Type B pancreatic cell (in vitro differentiated cells): ENCODE results near the gene RNF138. TPM values are rescaled to one million over a fixed set of nuclear protein-coding genes. Genes with fewer than 3 reads are reported as not detected.

Source experiments
- DNase-seq: peaks from one replicate; pipeline ENCODE4 v3.0.0; 2021; ENCODE audit warnings: mixed read lengths; ENCODE audit not compliant: unreplicated experiment; ENCODE audit errors: extremely low spot score
- H3K27ac Mint-ChIP-seq: 2 replicates; pipeline ENCODE4 v1.8.0; 2021; ENCODE audit warnings: mild to moderate bottlenecking, mixed read lengths
- H3K27me3 Mint-ChIP-seq: 2 replicates; pipeline ENCODE4 v1.8.0; 2021; ENCODE audit warnings: mixed read lengths
- H3K36me3 Mint-ChIP-seq: 2 replicates; pipeline ENCODE4 v1.8.0; 2021; ENCODE audit warnings: mixed read lengths
- H3K4me1 Mint-ChIP-seq: one replicate; pipeline ENCODE4 v1.8.0; 2021; ENCODE audit warnings: mixed read lengths; ENCODE audit not compliant: unreplicated experiment
- H3K4me3 Mint-ChIP-seq: 2 replicates; pipeline ENCODE4 v1.8.0; 2021; ENCODE audit warnings: mild to moderate bottlenecking, mixed read lengths
- H3K9me3 Mint-ChIP-seq: 2 replicates; pipeline ENCODE4 v1.8.0; 2021; ENCODE audit warnings: mixed read lengths
- CTCF ChIP-seq: fragments of 200-600 bp; sonication (generic); conservative IDR thresholded peaks from 2 replicates; pipeline ENCODE4 v1.5.0; 2021; ENCODE audit warnings: antibody characterized with exemption, mild to moderate bottlenecking
- total RNA-seq: library from RNA; stranded (reverse); gene quantifications from 2 replicates; pipeline ENCODE4 v1.2.1, GENCODE V29; 2021; ENCODE audit warnings: low replicate concordance

The RNF138 gene
- total RNA-seq, 1 donor from 2014 or later = 34.9 TPM

- Mint-ChIP-seq H3K27ac (no peak overlapping the region), H3K36me3 (peaks cover 36% of the 10 kb centered on the region)
- TF ChIP-seq CTCF = no peak
Observed at GRCh38 chr18:32114293-32114942, 22.7 kb downstream of the RNF138 start.

GRCh38 chr18:32122039-32122438, 30.4 kb downstream of the RNF138 start:
- no peaks in the 10 kb centered on the region for H3K4me1 Mint-ChIP-seq
- H3K27me3 Mint-ChIP-seq = no peaks in the 10 kb centered on the region
- H3K4me3 Mint-ChIP-seq = no peak overlapping the region
- TF ChIP-seq CTCF = no peak
- H3K9me3 Mint-ChIP-seq = no peaks in the 10 kb centered on the region
- no peak overlapping the region for H3K27ac Mint-ChIP-seq
- DNase-seq = no peak
- H3K36me3 Mint-ChIP-seq = peaks cover 40% of the 10 kb centered on the region

More at GRCh38 chr18:32114293-32114942, 22.7 kb downstream of the RNF138 start:
- no peak overlapping the region for H3K4me3 Mint-ChIP-seq
- no peaks in the 10 kb centered on the region for H3K9me3 Mint-ChIP-seq
- no peaks in the 10 kb centered on the region for H3K4me1 Mint-ChIP-seq
- H3K27me3 Mint-ChIP-seq = no peaks in the 10 kb centered on the region
- DNase-seq = no peak

GRCh38 chr18:32126538-32126937, 34.9 kb downstream of the RNF138 start:
- no peak overlapping the region for H3K4me3 Mint-ChIP-seq
- H3K27me3 Mint-ChIP-seq = no peaks in the 10 kb centered on the region
- H3K36me3 Mint-ChIP-seq = peaks cover 22% of the 10 kb centered on the region
- H3K9me3 Mint-ChIP-seq = no peaks in the 10 kb centered on the region
- no peak for TF ChIP-seq CTCF
- H3K4me1 Mint-ChIP-seq = no peaks in the 10 kb centered on the region
- H3K27ac Mint-ChIP-seq = no peak overlapping the region
- DNase-seq = no peak

- Mint-ChIP-seq H3K4me1 (no peaks in the 10 kb centered on the region), H3K36me3 (no peaks in the 10 kb centered on the region), H3K4me3 (no peak overlapping the region), H3K27me3 (no peaks in the 10 kb centered on the region), H3K9me3 (no peaks in the 10 kb centered on the region), H3K27ac (no peak overlapping the region)
- no peak for DNase-seq
- no peak for TF ChIP-seq CTCF
Observed at GRCh38 chr18:32135625-32136024, 44.0 kb downstream of the RNF138 start.

- Mint-ChIP-seq H3K27ac (no peak overlapping the region), H3K4me3 (no peak overlapping the region)
Observed at GRCh38 chr18:32138332-32138982, 46.8 kb downstream of the RNF138 start.

More at GRCh38 chr18:32138332-32138982, 46.8 kb downstream of the RNF138 start:
- H3K4me1 Mint-ChIP-seq = no peaks in the 10 kb centered on the region
- no peaks in the 10 kb centered on the region for H3K9me3 Mint-ChIP-seq
- TF ChIP-seq CTCF = no peak
- no peaks in the 10 kb centered on the region for H3K27me3 Mint-ChIP-seq
- no peak for DNase-seq
- H3K36me3 Mint-ChIP-seq = no peaks in the 10 kb centered on the region
